Endothelial cell (in vitro differentiated cells): ENCODE data around the gene MTA1. TPM values are rescaled to one million over a fixed set of nuclear protein-coding genes. Genes with fewer than 3 reads are reported as not detected.
A peak's percentile ranks its signal among the peaks of the same experiment; 100 is the strongest.

ENCODE experiments used
- DNase-seq: peaks from one replicate; pipeline ENCODE4 v3.0.0; 2021; ENCODE audit warnings: low spot score
- H3K27ac Mint-ChIP-seq: one replicate; pipeline ENCODE4 v1.8.0; 2021; ENCODE audit warnings: mixed read lengths, inconsistent platforms; ENCODE audit not compliant: unreplicated experiment
- H3K27me3 Mint-ChIP-seq: one replicate; pipeline ENCODE4 v1.8.0; 2021; ENCODE audit warnings: mild to moderate bottlenecking, moderate library complexity, mixed read lengths, inconsistent platforms; ENCODE audit not compliant: unreplicated experiment
- H3K36me3 Mint-ChIP-seq: one replicate; pipeline ENCODE4 v1.8.0; 2021; ENCODE audit warnings: mild to moderate bottlenecking, low read depth, mixed read lengths, inconsistent platforms; ENCODE audit not compliant: unreplicated experiment
- H3K4me1 Mint-ChIP-seq: one replicate; pipeline ENCODE4 v1.8.0; 2021; ENCODE audit warnings: mild to moderate bottlenecking, mixed read lengths, inconsistent platforms; ENCODE audit not compliant: unreplicated experiment
- H3K4me3 Mint-ChIP-seq: one replicate; pipeline ENCODE4 v1.8.0; 2021; ENCODE audit warnings: mild to moderate bottlenecking, mixed read lengths, inconsistent platforms; ENCODE audit not compliant: unreplicated experiment
- H3K9me3 Mint-ChIP-seq: one replicate; pipeline ENCODE4 v1.8.0; 2021; ENCODE audit warnings: mixed read lengths, inconsistent platforms; ENCODE audit not compliant: unreplicated experiment
- CTCF ChIP-seq: fragments of 200-600 bp; sonication (generic); IDR thresholded peaks from one replicate; pipeline ENCODE4 v1.5.0; 2021; ENCODE audit warnings: antibody characterized with exemption; ENCODE audit not compliant: unreplicated experiment
- total RNA-seq: library from RNA; stranded (reverse); fragmentation: NEBNext Ultra II Directional; extraction: Animal tissue kit (Norgen Biotek cat#: 25700); gene quantifications from one replicate; pipeline ENCODE4 v1.2.1, GENCODE V29; 2021; ENCODE audit not compliant: unreplicated experiment

The MTA1 gene
- total RNA-seq, 1 donor from 2014 or later: 150 TPM

GRCh38 chr14:105481886-105482457 lies 62.3 kb downstream of the MTA1 start:
- H3K27ac Mint-ChIP-seq: peak overlapping the region; percentile 95
- H3K4me1 Mint-ChIP-seq: peaks cover 19% of the 10 kb centered on the region
- H3K36me3 Mint-ChIP-seq: peaks cover 7% of the 10 kb centered on the region
- H3K4me3 Mint-ChIP-seq: peak overlapping the region; percentile 73
- DNase-seq: peak; percentile 87
- no peaks in the 10 kb centered on the region for H3K9me3 Mint-ChIP-seq
- peaks cover 37% of the 10 kb centered on the region for H3K27me3 Mint-ChIP-seq
- TF ChIP-seq CTCF: peak; percentile 10

GRCh38 chr14:105482486-105483110 lies 63.0 kb downstream of the MTA1 start:
- DNase-seq: no peak
- Mint-ChIP-seq H3K9me3 (no peaks in the 10 kb centered on the region), H3K4me3 (peak overlapping the region; percentile 73), H3K4me1 (peaks cover 13% of the 10 kb centered on the region), H3K27ac (peak overlapping the region; percentile 95), H3K36me3 (peaks cover 7% of the 10 kb centered on the region), H3K27me3 (peaks cover 33% of the 10 kb centered on the region)
- TF ChIP-seq CTCF: no peak

- TF ChIP-seq CTCF: no peak
- Mint-ChIP-seq H3K4me1 (peaks cover 12% of the 10 kb centered on the region), H3K36me3 (peaks cover 7% of the 10 kb centered on the region), H3K27me3 (peaks cover 39% of the 10 kb centered on the region), H3K27ac (no peak overlapping the region), H3K9me3 (no peaks in the 10 kb centered on the region), H3K4me3 (no peak overlapping the region)
- no peak for DNase-seq
These were observed 63.9 kb downstream of the MTA1 start for GRCh38 chr14:105483300-105484068.

GRCh38 chr14:105484069-105484996 lies 64.7 kb downstream of the MTA1 start:
- peaks cover 38% of the 10 kb centered on the region for H3K27me3 Mint-ChIP-seq
- TF ChIP-seq CTCF: no peak
- H3K27ac Mint-ChIP-seq: peak overlapping the region; percentile 65
- no peaks in the 10 kb centered on the region for H3K9me3 Mint-ChIP-seq
- no peak for DNase-seq
- H3K4me1 Mint-ChIP-seq: peaks cover 12% of the 10 kb centered on the region
- H3K4me3 Mint-ChIP-seq: peak overlapping the region; percentile 77
- H3K36me3 Mint-ChIP-seq: peaks cover 7% of the 10 kb centered on the region
